ENCODE measurements around the gene ABHD11. TPM values are rescaled to one million over a fixed set of nuclear protein-coding genes. Genes with fewer than 3 reads are reported as not detected.

The ABHD11 gene
- polyA plus RNA-seq, 1 donor (not counting 4 experiments of a cell fraction or from before 2014, with no cell fraction given) = 11.3 TPM

GRCh38 chr7:73746378-73746777, 7.8 kb upstream of the ABHD11 start:
- no peaks in the 10 kb centered on the region for H3K79me2 ChIP-seq (ENCODE audit: control insufficient read depth, insufficient read depth, low read length)
- no peak for TF ChIP-seq EZH2 (IDR thresholded peaks at IDR 0.05; ENCODE audit: low read length)
- dilution Hi-C loops (cut with MboI; ENCODE audit: extremely low pct_ligation_motif_present, low sequenced_read_pairs) = no loop called here
- no peaks in the 10 kb centered on the region for H3K9me1 ChIP-seq (ENCODE audit: control insufficient read depth, extremely low read depth, insufficient read depth, low read length)
- H2AFZ ChIP-seq (ENCODE audit: control insufficient read depth, low read length) = no peak overlapping the region
- H3K27me3 ChIP-seq (ENCODE audit: control insufficient read depth, extremely low read depth, insufficient read depth, low read length) = no peaks in the 10 kb centered on the region
- no peaks in the 10 kb centered on the region for H4K20me1 ChIP-seq (ENCODE audit: control insufficient read depth, extremely low read depth, insufficient read depth, low read length)
- no peaks in the 10 kb centered on the region for H3K36me3 ChIP-seq (ENCODE audit: control insufficient read depth in 2 of 2, extremely low read depth in 1 of 2, insufficient read depth in 2 of 2, low read length in 2 of 2)
- no peak overlapping the region for H3K4me3 ChIP-seq (ENCODE audit: control insufficient read depth in 2 of 3, extremely low read depth in 1 of 3, insufficient read depth in 2 of 3, low read depth in 1 of 3, low read length in 3 of 3)
- FAIRE-seq (no peak), DNase-seq (ENCODE audit: low read depth, low spot score) (no peak)
- no peaks in the 10 kb centered on the region for H3K9me3 ChIP-seq (ENCODE audit: control insufficient read depth, low read depth, low read length)
- no peak overlapping the region for H3K9ac ChIP-seq (ENCODE audit: control insufficient read depth, extremely low read depth, insufficient read depth, low read length)
- H3K4me2 ChIP-seq (ENCODE audit: control insufficient read depth, extremely low read depth, insufficient read depth, low read depth, low read length) = no peak overlapping the region
- no peak overlapping the region for H3K27ac ChIP-seq (ENCODE audit: control insufficient read depth, insufficient read depth, low read length)
- peaks cover 9% of the 10 kb centered on the region for H3K4me1 ChIP-seq (ENCODE audit: control insufficient read depth, extremely low read depth, insufficient read depth, low read length)

- Histone ChIP-seq H3K4me3 (ENCODE audit: control insufficient read depth in 2 of 3, extremely low read depth in 1 of 3, insufficient read depth in 2 of 3, low read depth in 1 of 3, low read length in 3 of 3) (no peak overlapping the region), H4K20me1 (ENCODE audit: control insufficient read depth, extremely low read depth, insufficient read depth, low read length) (no peaks in the 10 kb centered on the region), H3K9ac (ENCODE audit: control insufficient read depth, extremely low read depth, insufficient read depth, low read length) (peak overlapping the region; percentile 9), H2AFZ (ENCODE audit: control insufficient read depth, low read length) (no peak overlapping the region), H3K4me2 (ENCODE audit: control insufficient read depth, extremely low read depth, insufficient read depth, low read depth, low read length) (no peak overlapping the region), H3K9me1 (ENCODE audit: control insufficient read depth, extremely low read depth, insufficient read depth, low read length) (no peaks in the 10 kb centered on the region), H3K27ac (ENCODE audit: control insufficient read depth, insufficient read depth, low read length) (no peak overlapping the region), H3K4me1 (ENCODE audit: control insufficient read depth, extremely low read depth, insufficient read depth, low read length) (peaks cover 12% of the 10 kb centered on the region), H3K36me3 (ENCODE audit: control insufficient read depth in 2 of 2, extremely low read depth in 1 of 2, insufficient read depth in 2 of 2, low read length in 2 of 2) (no peaks in the 10 kb centered on the region), H3K9me3 (ENCODE audit: control insufficient read depth, low read depth, low read length) (no peaks in the 10 kb centered on the region), H3K27me3 (ENCODE audit: control insufficient read depth, extremely low read depth, insufficient read depth, low read length) (no peaks in the 10 kb centered on the region), H3K79me2 (ENCODE audit: control insufficient read depth, insufficient read depth, low read length) (no peaks in the 10 kb centered on the region)
- DNase-seq (ENCODE audit: low read depth, low spot score) = no peak
- TF ChIP-seq CTCF (optimal IDR thresholded peaks at IDR 0.05 in 1 of 3, IDR thresholded peaks at IDR 0.05 in 1 of 3, conservative IDR thresholded peaks at IDR 0.05 in 1 of 3; ENCODE audit: extremely low read depth in 1 of 3, insufficient read depth in 2 of 3, low read length in 3 of 3) = no peak
- TF ChIP-seq EZH2 (IDR thresholded peaks at IDR 0.05; ENCODE audit: low read length) = no peak
- dilution Hi-C loops (cut with MboI; ENCODE audit: extremely low pct_ligation_motif_present, low sequenced_read_pairs) = no loop called here
- FAIRE-seq = no peak
Measured at GRCh38 chr7:73742753-73743641, 4.4 kb upstream of the ABHD11 start.
